ENCODE data around the gene SPATA18.
A peak's percentile ranks its signal among the peaks of the same experiment; 100 is the strongest.

Gene SPATA18

GRCh38 chr4:52028970-52029369 lies 22.1 kb upstream of the SPATA18 start:
- no peak for DNase-seq (ENCODE audit: low spot score)
- no peak for TF ChIP-seq CTCF (IDR thresholded peaks at IDR 0.05; ENCODE audit: borderline replicate concordance, control extremely low read depth, extremely low read depth, insufficient read depth, missing control alignments)
- in situ Hi-C loops (cut with MboI; ENCODE audit: low sequenced_read_pairs, unreplicated experiment) = no loop called here

GRCh38 chr4:52032005-52032404 lies 19.1 kb upstream of the SPATA18 start:
- in situ Hi-C loops (cut with MboI; ENCODE audit: low sequenced_read_pairs, unreplicated experiment) = no loop called here
- TF ChIP-seq CTCF (IDR thresholded peaks at IDR 0.05; ENCODE audit: borderline replicate concordance, control extremely low read depth, extremely low read depth, insufficient read depth, missing control alignments) = no peak
- no peak for DNase-seq (ENCODE audit: low spot score)

DNA sequence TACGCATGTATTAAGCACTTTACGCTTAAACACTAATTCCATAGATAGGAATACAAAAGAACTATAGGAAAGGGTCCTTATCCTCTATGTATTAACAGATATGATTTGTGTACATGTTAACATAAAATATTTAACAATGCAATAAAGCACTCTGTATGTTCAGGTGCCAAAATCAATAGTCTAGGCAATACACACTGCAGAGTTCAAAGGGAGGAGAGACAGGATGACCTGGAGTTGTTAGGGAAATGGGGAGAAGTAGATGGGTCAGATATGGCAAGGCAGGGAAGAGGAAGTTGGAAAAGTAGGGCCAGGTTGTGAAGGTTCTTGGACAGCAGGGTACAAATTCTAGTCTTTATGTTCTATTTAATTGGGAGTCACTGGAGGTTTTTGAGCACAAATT lies 15.9 kb upstream of the SPATA18 start:
- in situ Hi-C loops (cut with MboI; ENCODE audit: low sequenced_read_pairs, unreplicated experiment) = no loop called here
- TF ChIP-seq CTCF (IDR thresholded peaks at IDR 0.05; ENCODE audit: borderline replicate concordance, control extremely low read depth, extremely low read depth, insufficient read depth, missing control alignments) = no peak
- DNase-seq (ENCODE audit: low spot score) = no peak

- no peak for DNase-seq (ENCODE audit: low spot score)
- TF ChIP-seq CTCF (IDR thresholded peaks at IDR 0.05; ENCODE audit: borderline replicate concordance, control extremely low read depth, extremely low read depth, insufficient read depth, missing control alignments) = no peak
- in situ Hi-C loops (cut with MboI; ENCODE audit: low sequenced_read_pairs, unreplicated experiment) = no loop called here
These were observed 14.1 kb upstream of the SPATA18 start for GRCh38 chr4:52036886-52037530.

DNA sequence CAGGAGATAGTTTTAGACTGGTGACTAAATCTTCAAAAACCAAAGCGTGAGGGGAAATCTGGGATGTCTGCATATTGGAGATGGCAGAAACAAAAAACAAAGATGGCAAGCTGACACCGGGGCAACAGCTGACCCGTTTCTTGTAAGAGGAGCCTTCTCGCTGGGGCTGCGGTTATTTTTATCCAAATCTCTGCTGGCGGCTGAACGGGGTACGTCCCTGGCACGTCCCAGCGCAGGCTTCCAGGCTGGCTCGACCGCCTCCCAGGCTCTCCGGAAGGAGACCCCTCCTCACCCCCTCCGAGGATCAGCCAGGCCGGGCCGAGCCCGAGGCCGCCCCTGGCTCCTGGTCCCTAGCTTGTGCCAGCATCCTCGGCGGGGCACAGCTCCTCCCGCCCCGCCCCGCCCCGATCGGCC lies 13.4 kb upstream of the SPATA18 start:
- in situ Hi-C loops (cut with MboI; ENCODE audit: low sequenced_read_pairs, unreplicated experiment) = no loop called here
- no peak for TF ChIP-seq CTCF (IDR thresholded peaks at IDR 0.05; ENCODE audit: borderline replicate concordance, control extremely low read depth, extremely low read depth, insufficient read depth, missing control alignments)
- no peak for DNase-seq (ENCODE audit: low spot score)

- in situ Hi-C loops (cut with MboI; ENCODE audit: low sequenced_read_pairs, unreplicated experiment) = no loop called here
- no peak for TF ChIP-seq CTCF (IDR thresholded peaks at IDR 0.05; ENCODE audit: borderline replicate concordance, control extremely low read depth, extremely low read depth, insufficient read depth, missing control alignments)
- DNase-seq (ENCODE audit: low spot score) = peak; percentile 83
These were observed 12.8 kb upstream of the SPATA18 start, which contains the start of gene SGCB for GRCh38 chr4:52038103-52038912. Gene SGCB (minus strand): TSS chr4:52038299. CDS start chr4:52038259, 40 bp downstream.
